Stimulated activated CD4-positive, alpha-beta T cell treated with anti-CD3 and anti-CD28 coated beads, Interleukin-4, amount 100 ng/mL, for 24 hours (primary cell): Measurements from ENCODE around the gene ADCY10.

ENCODE experiments used
- DNase-seq: peaks from one replicate; pipeline ENCODE4 v3.0.0-alpha.2; 2020

Gene ADCY10

GRCh38 chr1:167803358-167804207, 110.4 kb downstream of the ADCY10 start:
- DNase-seq: peak; percentile 93

GRCh38 chr1:167802235-167802634, 111.7 kb downstream of the ADCY10 start:
- DNase-seq: no peak

- DNase-seq: no peak
These were observed 113.7 kb downstream of the ADCY10 start for GRCh38 chr1:167800251-167800650.

DNA sequence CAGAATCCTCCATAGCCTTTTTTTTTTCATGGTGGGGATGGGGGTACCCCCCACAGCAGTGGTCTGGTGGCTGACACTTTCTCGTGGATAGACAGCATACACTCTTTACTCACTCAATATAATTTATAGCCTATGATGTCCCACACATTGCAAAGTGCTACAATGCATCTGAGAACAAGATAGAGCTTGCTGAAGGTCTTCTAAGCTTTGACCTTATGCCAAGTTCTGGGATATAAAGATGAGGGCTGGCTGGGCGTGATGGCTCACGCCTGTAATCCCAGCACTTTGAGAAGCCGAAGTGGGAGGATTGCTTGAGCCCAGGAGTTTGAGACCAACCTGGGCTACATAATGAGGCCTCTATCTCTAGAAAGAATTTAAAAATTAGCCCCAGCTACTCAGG, 114.2 kb downstream of the ADCY10 start:
- no peak for DNase-seq

- no peak for DNase-seq
These were observed 115.0 kb downstream of the ADCY10 start for GRCh38 chr1:167798952-167799351.

- DNase-seq: no peak
These were observed 116.9 kb downstream of the ADCY10 start for GRCh38 chr1:167797015-167797414.

GRCh38 chr1:167795810-167796740, 117.9 kb downstream of the ADCY10 start:
- DNase-seq: no peak

GRCh38 chr1:167794043-167794442, 119.9 kb downstream of the ADCY10 start:
- DNase-seq: no peak

- DNase-seq: no peak
These were observed 121.8 kb downstream of the ADCY10 start for GRCh38 chr1:167792188-167792565.

- DNase-seq: no peak
These were observed 122.4 kb downstream of the ADCY10 start for GRCh38 chr1:167791281-167792187.

GRCh38 chr1:167790117-167790516, 123.8 kb downstream of the ADCY10 start:
- DNase-seq: no peak

DNA sequence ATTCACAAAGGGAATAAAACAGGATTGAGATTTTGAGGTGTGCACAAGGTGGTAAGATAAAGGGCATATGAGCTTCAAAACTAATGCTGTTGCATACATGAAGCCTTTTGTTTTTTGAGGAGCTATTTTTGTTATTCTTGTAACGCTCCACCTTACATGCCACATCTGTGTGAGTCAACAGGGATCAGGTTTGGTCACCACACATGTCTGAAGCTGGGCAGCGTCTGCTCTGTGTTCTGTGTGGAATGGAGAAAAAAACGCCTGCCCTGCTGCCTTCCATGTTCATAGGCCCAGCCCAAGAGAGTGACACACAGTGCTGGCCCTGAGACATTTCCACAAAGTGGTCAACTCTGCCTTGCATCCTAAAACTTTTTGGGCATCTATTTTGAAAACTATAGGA, 124.4 kb downstream of the ADCY10 start:
- no peak for DNase-seq

DNA sequence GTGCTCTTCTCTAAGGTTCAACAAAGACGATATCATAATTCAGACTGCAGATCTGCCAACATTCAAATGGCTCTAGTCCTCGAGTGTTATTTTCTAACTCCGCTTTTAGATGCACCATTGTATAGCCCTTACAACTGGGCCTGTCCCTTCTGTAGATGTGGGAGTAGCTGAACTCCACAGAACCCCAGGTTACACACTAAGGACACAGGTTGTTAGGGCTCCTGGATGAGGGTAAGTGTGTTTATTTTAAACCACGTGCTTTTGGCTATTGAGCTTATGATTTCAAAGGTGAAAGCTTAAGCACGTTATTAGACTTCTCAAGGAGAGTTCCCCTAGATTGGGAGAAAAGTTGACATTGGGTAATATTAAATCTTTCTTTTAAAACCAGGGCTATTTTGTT, 127.4 kb downstream of the ADCY10 start:
- DNase-seq: no peak

- no peak for DNase-seq
These were observed 128.9 kb downstream of the ADCY10 start for GRCh38 chr1:167784876-167785550.

- DNase-seq: no peak
These were observed 131.0 kb downstream of the ADCY10 start for GRCh38 chr1:167782946-167783345.

GRCh38 chr1:167781558-167781957, 132.4 kb downstream of the ADCY10 start:
- no peak for DNase-seq

- no peak for DNase-seq
These were observed 136.7 kb downstream of the ADCY10 start for GRCh38 chr1:167777269-167777650.

- DNase-seq: no peak
These were observed 137.2 kb downstream of the ADCY10 start for GRCh38 chr1:167776616-167777268.

GRCh38 chr1:167776151-167776550, 137.8 kb downstream of the ADCY10 start:
- no peak for DNase-seq

DNA sequence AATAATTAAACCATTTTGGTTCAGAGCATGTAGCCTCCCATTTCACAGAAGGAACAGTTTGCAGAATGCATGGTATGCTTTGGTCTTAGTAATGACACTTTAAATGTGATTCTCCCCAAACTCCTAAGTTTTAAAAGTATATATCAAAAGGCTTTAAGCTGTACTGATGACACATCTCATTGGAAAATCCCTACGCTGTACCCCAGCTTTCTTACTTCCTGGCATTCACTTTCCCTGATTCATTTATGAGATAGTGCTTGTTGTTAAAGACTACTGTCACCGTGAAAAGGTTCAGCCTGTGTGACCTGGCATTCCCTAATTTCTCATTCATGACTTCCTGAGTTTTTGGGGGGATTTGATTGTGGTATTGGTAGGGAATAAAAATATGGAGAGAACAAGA, 138.8 kb downstream of the ADCY10 start:
- no peak for DNase-seq

DNA sequence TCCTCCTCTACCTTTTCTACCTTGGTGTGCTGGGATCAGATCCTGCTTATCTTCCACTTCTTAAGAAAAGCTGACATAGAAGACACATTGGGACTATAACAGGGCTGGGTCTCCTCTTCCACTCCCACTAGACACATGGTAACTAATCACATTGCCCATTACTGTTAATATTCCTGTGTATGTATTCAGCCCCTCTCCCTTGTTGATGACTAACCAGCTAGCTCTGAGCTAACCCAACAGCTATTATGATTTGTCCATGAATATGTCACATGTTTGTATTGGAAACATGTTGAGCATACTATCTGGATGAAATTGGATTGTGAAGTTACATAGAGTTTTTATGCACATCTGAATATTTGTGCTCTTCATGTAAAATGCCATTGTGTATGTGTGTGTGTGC, 139.2 kb downstream of the ADCY10 start:
- DNase-seq: no peak

GRCh38 chr1:167773516-167773915, 140.4 kb downstream of the ADCY10 start:
- DNase-seq: no peak
